HuH-7 (cell line): ENCODE results near the gene PLAAT2.
A peak's percentile ranks its signal among the peaks of the same experiment; 100 is the strongest.
"Not testable (repeated sequence)": the region's sequence is repeated elsewhere in the genome, so short reads cannot be mapped to it uniquely, and the experiment has no call there.

Source experiments
- DNase-seq: peaks from one replicate; pipeline ENCODE4 v3.0.0; 2011; ENCODE audit warnings: low spot score

The PLAAT2 gene

DNA sequence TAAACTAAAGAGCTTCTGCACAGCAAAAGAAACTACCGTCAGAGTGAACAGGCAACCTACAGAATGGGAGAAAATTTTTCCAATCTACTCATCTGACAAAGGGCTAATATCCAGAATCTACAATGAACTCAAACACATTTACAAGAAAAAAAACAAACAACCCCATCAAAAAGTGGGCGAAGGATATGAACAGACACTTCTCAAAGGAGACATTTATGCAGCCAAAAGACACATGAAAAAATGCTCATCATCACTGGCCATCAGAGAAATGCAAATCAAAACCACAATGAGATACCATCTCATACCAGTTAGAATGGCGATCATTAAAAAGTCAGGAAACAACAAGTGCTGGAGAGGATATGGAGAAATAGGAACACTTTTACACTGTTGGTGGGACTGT is 15.7 kb upstream of the PLAAT2 start:
- DNase-seq = not testable (repeated sequence)

DNA sequence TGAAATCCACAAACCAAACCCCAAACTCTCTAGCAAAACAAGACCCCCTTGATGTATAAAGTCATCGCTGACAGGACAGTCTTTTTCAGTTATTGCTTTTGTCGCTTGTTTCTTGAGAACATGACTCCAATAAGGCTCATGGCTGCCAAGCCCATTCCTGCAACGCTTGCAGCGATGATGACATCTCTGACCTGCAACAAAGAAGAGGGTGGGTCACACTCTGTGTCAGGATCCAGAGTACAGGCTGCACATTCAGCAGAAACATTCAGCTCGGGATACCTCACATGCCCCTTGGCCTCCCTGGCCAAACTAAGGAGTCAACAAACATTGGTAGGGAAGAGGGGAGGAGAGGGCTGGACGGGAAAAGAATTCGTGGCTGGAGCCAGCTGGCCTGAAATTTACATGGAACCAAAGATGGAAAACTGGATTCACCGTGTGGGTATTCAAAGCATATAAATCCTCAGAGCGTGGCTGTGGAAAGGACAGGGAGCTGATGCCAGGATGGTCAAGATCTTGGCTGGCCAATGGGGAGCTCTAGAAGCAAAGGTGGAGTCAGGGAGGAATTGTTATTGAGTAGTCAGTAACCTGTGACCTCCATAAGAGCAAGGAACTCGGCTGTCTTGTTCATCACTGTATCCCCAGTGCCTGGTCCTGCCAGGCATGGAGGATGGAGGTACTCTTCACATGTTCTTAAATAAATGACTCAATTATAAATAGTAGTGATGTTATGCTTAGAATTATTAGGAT is 11.8 kb upstream of the PLAAT2 start:
- DNase-seq = peak; percentile 82

DNA sequence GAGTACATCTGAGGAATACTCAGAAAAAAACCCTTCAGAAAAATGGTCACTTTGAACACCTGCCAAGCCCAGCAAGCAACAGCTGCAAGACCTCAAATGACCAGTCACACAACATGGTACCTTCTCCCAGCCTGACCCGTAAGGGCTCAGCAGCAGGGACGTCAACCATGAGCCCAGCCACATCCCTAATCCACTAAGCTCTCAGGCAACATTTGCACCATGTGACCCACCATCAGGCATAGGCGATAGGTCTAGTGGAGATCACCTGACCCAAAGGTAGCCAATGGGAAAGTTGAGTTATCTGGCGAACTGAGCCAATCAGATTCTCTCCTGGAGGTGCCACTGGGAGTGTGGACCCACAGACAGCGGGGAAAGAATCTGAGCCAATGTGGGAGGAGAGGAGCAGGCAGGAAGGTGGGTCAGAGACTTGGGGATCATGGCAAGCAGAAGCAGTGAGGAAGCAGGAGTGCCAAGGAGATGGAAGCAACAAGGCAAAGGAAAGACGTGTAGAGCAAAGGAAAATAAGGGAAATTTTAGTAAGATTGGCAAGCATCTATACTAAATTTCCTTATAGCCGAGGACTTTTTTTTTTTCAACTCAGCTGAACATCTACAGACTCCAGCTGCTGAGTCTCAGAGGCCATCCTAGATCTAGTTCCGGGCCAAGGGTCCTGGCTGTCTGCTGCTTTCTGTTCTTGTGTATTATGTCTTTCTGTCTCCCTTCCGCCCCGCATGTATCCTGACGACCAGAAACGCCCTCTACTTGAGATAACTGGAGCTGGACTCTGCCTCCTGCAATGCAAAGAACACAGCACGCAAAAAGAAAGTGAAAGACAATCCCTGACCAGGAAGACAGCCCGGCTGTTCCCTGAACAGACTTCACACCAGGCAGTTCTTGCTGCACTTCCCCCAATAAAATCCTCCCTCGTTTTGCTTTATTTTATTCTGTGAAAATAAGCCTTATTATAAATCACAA is 11.0 kb upstream of the PLAAT2 start:
- DNase-seq = peak; percentile 85

DNA sequence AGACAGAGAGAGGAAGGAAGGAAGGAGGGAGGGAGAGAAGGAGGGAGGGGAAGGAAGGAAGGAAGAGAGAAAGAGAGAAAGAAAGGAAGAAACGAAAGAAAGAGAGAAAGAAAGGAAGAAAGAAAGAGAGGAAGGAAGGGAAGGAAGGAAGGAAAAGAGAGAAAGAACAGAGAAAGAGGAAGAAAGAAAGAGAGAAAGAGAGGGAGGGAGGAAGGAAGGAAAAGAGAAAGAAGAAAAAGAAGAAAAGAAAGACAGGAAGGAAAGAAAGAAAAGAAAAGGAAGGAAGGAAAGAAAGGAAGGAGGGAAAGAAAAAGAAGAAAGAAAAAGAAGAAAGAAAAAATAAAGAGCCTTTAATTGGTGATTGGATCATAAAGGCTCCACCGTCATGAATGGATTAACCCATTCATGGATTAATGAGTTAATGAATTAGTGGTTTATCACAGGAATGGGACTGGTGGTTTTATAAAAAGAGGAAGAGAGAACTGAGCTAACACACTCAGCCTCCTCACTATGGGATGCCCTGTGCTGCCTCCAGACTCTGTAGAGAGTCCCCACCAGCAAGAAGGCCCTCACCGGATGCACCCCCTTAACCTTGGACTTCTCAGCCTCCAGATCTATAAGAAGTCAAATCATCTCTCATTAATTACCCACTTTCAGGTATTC is 9.0 kb upstream of the PLAAT2 start:
- DNase-seq = no peak

DNA sequence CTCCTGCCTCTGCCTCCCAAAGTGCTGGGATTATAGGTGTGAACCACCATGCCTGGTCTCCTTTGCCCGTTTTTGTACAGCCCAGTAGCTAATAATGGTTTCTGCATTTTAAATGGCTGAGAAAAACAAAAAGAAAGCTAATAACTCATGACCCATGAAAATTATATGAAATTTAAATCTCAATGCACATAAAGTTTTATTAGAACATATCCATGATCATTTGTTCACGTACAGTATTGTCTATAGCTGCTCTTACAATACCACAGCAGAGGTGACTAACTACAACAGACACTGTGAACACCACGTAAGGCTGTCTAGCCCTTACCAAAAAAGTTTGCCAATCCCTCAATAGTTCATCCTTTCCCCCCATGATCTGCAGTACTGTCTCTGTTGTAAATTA is 6.4 kb upstream of the PLAAT2 start:
- DNase-seq = no peak

DNA sequence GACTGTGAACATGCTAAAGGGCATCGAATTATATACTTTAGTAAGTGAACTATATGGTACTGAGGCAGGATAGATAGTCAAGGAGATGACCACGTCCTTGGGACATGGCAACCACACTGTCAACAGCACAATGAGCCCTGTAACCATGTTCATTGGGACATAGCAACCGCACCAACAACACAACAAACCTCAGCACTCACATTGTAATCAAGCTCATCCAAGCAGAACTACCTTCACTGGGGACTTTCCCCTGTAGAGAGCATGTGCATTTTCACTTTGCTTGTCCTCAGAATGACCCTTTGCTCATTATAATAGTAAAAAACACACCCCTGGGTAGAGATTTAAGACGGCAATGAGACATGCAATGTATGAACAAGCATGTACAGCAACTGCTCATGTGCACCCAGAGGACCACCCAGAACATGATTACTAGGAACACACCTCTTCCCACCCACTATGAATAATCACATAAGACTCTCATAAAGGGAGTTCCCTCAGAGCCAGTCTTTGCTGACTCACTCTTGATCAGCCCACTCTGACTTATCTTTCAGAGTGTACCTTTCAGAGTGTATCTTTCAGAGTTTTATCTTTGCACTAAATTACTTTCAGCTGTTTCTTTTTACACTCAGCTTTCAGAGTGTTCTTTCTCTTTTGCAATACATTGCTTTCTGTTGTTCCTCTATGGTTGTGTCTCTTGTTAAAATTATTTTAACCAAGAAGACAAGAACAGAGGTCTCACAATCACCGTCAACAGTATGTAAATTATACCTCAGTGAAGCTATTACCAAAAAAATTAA is 4.1 kb upstream of the PLAAT2 start:
- DNase-seq = peak; percentile 67

DNA sequence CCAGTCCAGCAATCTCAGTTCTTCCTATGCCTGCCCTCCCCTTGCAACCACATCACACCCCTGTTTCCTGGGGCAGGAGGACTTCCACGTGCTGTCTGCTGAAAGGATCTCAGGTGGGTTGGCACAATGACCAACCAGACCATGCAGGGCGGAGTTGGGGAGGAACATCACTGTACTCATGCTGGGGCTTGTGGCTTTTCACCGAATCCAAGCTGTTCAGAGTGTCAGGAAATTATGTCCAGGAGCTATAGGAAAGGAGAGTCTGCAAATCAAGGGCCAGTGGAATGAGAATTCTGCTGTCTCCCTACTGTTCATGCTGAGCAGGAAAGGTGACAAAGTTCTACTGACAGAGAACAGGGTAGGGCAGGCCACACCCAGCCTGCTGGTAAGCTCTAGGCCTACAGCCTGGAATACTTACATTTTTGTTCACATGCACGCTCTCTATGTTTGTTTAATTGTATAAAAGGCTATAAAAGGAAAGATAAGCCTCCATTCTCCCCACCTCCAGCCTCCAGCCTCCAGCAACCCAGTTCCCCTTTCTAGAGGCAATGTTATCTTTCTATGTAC is 1.7 kb upstream of the PLAAT2 start:
- DNase-seq = peak; percentile 80

DNA sequence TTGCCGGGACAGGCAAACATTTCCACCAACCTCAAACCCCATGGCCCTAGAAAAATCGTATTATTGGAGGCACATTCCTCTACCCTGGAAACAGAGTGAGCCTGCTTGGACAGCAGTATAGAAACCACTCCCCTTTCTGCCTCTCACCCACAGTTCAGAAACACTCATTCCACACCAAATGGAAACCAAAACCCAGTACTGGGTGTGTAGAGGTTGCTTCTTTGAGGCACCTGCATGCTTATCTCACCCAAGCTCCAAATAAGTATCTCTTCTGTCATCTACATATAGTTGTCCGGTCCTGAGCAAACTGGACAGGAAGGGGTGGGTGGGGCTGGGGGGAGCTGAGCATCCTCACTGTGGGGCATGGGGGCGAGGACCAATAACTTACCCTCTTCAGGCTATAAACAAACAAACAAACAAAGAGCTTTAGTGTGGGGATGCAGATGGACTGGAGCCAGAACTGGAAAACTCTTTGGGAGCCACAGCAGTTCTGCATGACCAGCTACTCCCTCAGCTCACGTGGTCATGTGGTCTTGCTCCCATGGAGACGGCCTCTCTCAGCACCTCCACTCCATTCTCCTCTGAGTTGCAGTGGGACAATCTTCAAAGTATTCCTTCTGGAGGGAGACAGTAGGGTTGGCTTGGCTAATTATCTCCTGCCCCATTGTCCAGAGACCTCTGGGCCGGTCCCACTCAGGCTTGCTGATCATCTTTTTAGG is 1.0 kb upstream of the PLAAT2 start:
- no peak for DNase-seq

DNA sequence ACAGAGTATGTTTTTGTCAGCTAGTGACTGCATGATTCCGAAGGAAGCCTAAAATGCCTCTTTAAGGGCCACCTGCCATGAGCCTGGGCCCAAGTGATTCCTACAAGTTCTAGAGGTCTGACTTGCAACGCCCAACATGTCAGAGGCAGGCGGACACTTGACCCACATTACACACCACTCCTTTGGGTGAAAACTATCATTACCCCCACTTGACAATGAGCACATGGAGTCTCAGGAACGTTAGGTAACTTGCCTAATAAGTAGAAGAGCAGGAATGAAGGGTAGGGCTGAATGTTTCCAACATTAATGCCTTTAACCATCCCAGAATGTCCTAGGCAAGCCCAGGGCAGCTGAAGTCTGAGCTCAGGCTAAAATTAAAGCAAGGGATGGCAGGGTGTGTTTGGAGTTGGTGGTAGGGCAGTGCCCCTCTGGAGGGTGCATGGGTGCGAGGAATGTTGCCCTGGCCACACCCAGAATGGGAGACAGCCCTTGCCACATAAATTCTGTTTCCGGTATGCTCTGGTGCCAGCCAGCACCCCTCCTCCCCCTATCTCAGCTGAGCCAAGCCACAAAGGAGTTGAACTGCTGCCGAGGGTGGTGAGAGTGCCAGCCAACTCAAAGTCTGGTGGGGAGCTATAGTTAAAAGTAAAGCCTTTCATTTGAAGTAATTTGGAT is 2.5 kb downstream of the PLAAT2 start:
- DNase-seq = no peak

DNA sequence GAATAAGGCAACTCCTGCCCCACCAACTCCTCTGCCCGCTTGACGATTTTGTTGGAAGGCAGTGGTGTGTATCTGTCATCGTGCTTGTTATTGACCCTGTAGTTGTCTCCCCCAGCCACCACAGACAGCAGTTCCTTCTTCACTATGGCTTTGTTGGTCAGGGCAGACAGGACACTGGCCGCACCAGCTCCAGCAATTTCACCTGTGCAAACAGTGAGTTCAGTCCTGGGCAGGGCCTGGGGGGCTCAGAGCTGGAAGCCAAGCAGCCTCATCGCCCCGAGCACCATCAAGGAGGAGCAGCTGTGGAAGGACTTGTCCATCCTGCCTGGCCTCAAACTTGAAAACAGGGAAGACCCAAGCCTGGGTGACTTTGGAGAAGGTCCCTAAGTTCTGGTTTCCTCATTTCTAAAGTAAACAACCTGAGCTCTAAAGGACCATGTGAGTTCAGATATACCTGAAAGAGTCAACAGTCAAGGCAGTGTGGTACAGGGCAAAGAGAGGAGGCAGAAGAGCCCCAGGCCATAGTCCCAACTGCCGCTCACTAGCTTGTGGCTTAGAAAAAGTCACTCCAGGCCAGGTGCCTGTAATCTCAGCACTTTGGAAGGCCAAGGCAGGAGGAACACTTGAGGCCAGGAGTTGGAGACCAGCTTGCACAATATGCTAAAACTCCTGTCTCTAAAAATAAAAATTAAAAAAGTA is 4.6 kb downstream of the PLAAT2 start:
- no peak for DNase-seq

DNA sequence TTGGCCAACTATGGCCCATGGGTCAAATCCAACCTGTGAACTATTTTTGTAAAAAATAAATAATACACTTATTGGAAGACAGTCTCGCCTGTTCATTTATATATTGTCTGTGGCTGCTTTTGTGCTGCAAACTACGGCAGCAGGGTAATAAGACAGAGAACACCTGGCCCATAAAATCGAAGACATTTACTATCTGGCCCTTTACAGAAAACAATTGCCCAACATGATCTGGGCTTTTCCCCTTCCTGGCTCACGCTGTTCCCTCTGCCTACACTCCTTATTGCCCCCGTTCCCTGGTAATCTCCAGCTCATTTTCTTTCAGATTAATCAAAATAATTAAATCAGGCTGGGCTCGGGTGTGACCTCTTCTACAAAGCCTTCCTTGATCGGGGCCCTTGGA is 5.6 kb downstream of the PLAAT2 start:
- no peak for DNase-seq

DNA sequence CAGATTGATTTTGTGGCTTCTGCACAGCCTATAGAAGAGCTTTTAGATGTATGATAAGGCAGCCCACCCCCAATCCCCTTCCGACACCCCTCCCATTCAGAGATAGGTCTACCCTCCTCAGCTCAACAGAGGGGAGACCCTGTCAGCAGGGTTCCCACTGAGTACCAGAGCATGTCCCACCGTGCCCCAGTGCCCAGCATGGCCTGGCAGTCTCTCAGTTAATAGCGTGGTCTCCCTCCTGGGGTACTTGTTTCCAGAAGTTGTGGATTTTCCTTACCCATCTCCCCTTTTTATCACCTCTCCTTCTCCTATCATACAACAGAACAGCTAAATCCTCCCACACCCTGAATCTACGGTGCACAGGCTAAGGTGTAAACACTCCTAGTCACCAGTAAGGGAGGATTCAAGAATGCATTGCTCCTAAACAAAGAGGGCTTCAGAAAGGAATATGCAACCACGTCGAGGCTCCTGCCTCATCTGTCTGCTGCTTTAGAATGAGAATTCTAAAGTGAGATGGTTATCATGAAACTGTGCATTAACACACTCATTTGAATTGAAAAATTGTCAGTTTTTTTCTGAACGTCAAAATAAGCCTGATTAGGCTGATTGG is 6.7 kb downstream of the PLAAT2 start:
- no peak for DNase-seq

DNA sequence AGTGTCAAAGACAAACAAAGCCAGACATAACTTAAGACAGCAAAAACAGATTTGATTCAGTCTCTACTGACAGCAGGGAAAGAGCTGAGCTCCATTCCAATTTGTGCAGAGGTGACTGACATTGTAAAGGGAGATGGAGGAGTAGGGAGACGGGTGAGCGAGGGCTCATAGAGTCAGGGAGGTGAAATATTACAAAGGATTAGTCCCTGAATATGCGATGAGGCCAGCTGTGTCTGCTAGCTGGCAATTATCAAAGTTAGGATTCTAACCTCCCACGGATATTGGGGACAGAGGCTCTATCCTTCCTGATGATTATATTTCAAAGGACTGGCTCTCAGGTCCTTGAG is 8.3 kb downstream of the PLAAT2 start:
- no peak for DNase-seq

DNA sequence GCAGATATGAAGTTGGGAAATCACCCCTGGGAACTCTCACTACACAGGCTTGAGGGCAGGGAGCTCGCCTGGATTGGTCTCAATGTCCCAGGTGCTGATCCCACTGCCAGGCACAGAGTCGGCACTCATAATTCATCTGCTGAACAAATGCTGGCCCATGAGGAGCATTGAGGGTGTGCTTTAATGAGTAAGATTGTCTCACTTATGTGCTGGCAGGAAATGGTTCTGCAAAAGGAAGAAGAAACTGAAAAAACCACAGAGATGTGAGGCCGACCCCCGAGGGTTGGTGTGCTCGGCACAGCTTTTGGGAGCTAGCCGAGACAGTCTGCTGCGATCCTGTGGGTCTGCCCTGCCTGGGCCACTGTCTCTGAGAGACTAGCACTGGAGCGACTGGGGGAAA is 9.4 kb downstream of the PLAAT2 start:
- DNase-seq = no peak

DNA sequence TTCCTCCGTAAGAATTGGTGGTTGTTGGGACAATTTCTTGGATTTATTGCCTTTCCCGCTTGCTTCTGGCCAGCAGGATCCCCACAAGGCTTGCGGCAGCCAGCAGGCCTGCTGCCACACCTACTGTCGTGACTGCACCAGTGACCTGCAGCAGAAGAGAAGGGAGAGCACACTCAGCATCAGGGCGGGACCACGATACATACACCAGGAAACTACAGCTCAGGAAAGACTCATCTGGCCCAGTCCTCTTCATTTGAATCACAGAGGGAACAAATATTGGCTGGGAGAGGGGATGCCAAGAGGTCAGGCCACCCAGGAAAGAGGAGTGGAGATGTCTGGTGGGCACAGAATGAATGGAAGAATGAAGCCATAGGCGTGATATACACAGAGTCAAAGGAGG is 10.3 kb downstream of the PLAAT2 start:
- no peak for DNase-seq

DNA sequence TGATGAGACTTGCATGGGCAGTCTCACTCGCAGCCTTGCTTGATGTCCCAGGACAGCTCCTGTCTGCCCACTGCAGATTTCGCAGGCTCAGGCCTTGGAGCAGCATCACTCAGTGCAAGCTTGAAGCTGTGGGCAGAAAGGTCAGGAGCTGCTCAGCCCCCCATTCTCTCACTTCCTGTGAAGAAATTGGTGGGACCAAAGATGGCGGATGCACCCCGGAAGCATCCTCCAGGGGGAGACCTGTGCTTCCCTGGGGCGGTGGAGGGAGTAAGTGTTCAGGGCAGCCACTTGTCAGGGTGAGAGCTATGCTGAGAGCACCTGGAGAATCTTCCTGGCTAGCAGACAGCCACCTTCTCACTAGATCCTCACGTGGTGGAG is 11.3 kb downstream of the PLAAT2 start:
- no peak for DNase-seq

DNA sequence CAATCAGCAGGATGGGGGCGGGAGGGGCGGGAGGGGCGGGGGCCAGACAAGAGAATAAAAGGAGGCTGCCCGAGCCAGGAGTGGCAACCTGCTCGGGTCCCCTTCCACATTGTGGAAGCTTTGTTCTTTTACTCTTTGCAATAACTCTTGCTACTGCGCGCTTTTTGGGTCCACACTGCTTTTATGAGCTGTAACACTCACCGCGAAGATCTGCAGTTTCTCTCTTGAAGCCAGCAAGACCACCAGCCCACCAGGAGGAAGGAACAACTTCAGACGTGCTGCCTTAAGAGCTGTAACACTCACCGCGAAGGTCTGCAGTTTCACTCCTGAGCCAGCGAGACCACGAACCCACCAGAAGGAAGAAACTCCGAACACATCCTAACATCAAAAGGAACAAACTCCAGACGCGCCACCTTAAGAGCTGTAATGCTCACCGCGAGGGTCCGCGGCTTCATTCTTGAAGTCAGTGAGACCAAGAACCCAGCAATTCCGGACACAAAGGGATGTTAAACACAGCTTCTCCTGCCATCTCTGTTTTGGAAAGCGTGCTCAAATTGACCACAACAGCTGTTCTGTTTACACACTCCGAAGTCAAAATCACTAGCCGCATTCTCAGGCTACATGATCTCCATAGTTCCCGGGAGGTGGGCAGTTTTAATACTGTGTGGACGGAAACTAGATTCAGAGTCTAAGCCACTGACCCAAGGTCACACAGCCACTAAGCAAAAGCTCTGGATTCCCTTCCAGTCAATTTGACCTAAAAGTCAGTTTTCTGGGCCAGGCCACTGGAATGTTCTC is 11.9 kb downstream of the PLAAT2 start:
- no peak for DNase-seq

DNA sequence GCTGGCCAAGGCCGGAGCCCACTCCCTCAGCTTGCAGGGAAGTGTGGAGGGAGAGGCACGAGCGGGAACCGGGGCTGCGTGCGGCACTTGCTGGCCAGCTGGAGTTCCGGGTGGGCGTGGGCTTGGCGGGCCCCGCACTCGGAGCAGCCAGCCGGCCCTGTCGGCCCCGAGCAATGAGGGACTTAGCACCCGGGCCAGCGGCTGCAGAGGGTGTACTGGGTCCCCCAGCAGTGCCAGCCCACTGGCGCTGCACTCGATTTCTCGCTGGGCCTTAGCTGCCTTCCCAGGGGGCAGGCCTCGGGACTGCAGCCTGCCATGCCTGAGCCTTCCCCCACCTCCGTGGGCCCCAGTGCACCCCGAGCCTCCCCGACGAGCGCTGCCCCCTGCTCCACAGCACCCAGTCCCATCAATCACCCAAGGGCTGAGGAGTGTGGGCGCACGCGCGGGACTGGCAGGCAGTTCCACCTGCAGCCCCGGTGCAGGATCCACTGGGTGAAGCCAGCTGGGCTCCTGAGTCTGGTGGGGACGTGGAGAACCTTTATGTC is 13.0 kb downstream of the PLAAT2 start:
- DNase-seq = not testable (repeated sequence)
